ENCODE results near the gene NUP210.

DNA sequence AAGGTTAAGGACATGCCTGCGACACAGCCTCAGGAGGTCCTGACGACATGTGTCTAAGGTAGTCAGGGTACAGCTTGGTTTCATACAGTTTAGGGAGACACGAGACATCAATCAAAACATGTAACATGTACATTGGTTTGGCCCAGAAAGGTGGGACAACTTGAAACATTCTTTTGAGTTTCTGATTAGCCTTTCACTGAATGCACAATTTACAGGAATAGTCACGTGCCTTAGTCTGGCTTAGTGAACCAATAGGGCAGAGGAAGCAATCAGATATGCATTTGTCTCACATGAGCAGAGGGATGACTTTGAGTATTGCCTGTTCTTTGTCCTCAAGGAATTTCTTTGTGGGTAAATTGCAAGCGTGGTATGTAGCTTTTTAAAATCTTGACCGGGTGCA lies 35.5 kb upstream of the NUP210 start:
- TF ChIP-seq, protein P1, sequence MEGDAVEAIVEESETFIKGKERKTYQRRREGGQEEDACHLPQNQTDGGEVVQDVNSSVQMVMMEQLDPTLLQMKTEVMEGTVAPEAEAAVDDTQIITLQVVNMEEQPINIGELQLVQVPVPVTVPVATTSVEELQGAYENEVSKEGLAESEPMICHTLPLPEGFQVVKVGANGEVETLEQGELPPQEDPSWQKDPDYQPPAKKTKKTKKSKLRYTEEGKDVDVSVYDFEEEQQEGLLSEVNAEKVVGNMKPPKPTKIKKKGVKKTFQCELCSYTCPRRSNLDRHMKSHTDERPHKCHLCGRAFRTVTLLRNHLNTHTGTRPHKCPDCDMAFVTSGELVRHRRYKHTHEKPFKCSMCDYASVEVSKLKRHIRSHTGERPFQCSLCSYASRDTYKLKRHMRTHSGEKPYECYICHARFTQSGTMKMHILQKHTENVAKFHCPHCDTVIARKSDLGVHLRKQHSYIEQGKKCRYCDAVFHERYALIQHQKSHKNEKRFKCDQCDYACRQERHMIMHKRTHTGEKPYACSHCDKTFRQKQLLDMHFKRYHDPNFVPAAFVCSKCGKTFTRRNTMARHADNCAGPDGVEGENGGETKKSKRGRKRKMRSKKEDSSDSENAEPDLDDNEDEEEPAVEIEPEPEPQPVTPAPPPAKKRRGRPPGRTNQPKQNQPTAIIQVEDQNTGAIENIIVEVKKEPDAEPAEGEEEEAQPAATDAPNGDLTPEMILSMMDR (IDR thresholded peaks at IDR 0.05), result no peak
- no peak for TF ChIP-seq POLR2A (IDR thresholded peaks at IDR 0.05)

Measured in testis (tissue), 2 donors.